GM12878 (cell line): ENCODE results near the gene SPRYD3.

Source experiments
- CEBPB ChIP-seq, 2 experiments: fragments of 150-350 bp in 1 of 2; IDR thresholded peaks; 2 replicates each; pipeline ENCODE4 v1.6.1; 2012 to 2014; ENCODE audit warnings: low read depth in 2 of 2, low read length in 2 of 2, borderline replicate concordance in 1 of 2, inconsistent platforms in 1 of 2
- CTCF ChIP-seq, 3 experiments: IDR thresholded peaks in 2 of 3; conservative IDR thresholded peaks in 1 of 3; 2 replicates each; pipeline ENCODE4 v1.5.1; 2011; ENCODE audit warnings: low read depth in 3 of 3, low read length in 3 of 3, mild to moderate bottlenecking in 3 of 3, control low read depth in 2 of 3, moderate library complexity in 2 of 3, inconsistent platforms in 1 of 3, mixed read lengths in 1 of 3; ENCODE audit not compliant: control insufficient read depth in 2 of 3, insufficient read depth in 1 of 3; ENCODE audit errors: extremely low read depth in 1 of 3
- EGR1 ChIP-seq, 2 experiments: IDR thresholded peaks; 1 replicate in 1 of 2; 2 replicates in 1 of 2; pipeline ENCODE4 v1.6.1; 2011 to 2012; ENCODE audit warnings: low read depth in 2 of 2, low read length in 2 of 2, borderline replicate concordance in 1 of 2, mild to moderate bottlenecking in 1 of 2, moderate library complexity in 1 of 2
- FOXK2 ChIP-seq: fragments of 450-650 bp; IDR thresholded peaks from 2 replicates; pipeline ENCODE4 v1.6.1; 2017; ENCODE audit warnings: mild to moderate bottlenecking, moderate library complexity
- MTA3 ChIP-seq: IDR thresholded peaks from 2 replicates; pipeline ENCODE4 v1.6.1; 2012; ENCODE audit warnings: low read length, inconsistent platforms, borderline replicate concordance
- SIN3A ChIP-seq: IDR thresholded peaks from 2 replicates; pipeline ENCODE4 v1.6.1; 2012; ENCODE audit warnings: low read depth, low read length, improper control_type of control experiment
- SMARCA5 ChIP-seq: fragments of 450-650 bp; IDR thresholded peaks from 2 replicates; pipeline ENCODE4 v1.6.1; 2017; ENCODE audit warnings: mild to moderate bottlenecking

- TF ChIP-seq CEBPB (IDR thresholded peaks at IDR 0.05; ENCODE audit: borderline replicate concordance in 1 of 2, low read depth in 2 of 2, low read length in 2 of 2) (no peak), SMARCA5 (no peak), SIN3A (no peak), CTCF (IDR thresholded peaks at IDR 0.05 in 2 of 3, conservative IDR thresholded peaks at IDR 0.05 in 1 of 3; ENCODE audit: control insufficient read depth in 2 of 3, extremely low read depth in 1 of 3, insufficient read depth in 1 of 3, low read depth in 3 of 3, low read length in 3 of 3) (no peak), MTA3 (no peak), EGR1 (IDR thresholded peaks at IDR 0.05; ENCODE audit: borderline replicate concordance in 1 of 2, low read depth in 2 of 2, low read length in 2 of 2) (no peak), FOXK2 (no peak)
Observed at GRCh38 chr12:53062011-53062961, 16.9 kb downstream of the SPRYD3 start.
